ENCODE results near the gene CTDSPL.

The CTDSPL gene

GRCh38 chr3:37896827-37897226 is 35.1 kb downstream of the CTDSPL start:
- no peak for DNase-seq

GRCh38 chr3:37897763-37898162 is 36.1 kb downstream of the CTDSPL start:
- DNase-seq = no peak

GRCh38 chr3:37898424-37898823 is 36.7 kb downstream of the CTDSPL start:
- DNase-seq = no peak

DNA sequence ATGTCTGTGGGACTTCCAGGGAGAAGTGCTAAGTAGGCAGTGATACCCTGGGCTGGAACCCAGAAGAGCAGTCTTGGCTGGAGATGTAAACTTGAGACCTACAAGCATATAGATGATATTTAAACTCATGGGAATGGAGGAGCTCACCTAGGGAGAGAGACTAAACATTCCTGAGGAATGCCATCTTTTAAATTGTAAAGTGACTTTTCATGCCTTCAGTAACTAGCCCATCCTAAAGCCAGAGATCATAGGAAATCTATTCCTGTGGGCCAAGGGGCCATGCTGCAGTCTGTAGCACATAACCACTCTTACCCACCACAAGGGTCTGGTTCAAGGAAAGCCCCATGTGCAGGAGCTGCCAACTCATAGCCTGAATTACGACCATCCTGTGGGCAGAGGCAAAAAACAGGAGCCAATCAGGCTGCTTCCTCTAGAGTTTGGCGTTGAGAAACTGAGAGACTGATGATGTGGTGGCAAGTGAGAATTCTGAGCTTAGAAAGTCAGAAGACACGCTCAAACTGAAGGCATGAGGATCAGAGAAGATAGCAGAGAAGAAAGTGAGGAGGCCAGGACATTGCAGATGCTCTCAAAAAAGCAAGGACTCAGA is 37.5 kb downstream of the CTDSPL start:
- no peak for DNase-seq

DNA sequence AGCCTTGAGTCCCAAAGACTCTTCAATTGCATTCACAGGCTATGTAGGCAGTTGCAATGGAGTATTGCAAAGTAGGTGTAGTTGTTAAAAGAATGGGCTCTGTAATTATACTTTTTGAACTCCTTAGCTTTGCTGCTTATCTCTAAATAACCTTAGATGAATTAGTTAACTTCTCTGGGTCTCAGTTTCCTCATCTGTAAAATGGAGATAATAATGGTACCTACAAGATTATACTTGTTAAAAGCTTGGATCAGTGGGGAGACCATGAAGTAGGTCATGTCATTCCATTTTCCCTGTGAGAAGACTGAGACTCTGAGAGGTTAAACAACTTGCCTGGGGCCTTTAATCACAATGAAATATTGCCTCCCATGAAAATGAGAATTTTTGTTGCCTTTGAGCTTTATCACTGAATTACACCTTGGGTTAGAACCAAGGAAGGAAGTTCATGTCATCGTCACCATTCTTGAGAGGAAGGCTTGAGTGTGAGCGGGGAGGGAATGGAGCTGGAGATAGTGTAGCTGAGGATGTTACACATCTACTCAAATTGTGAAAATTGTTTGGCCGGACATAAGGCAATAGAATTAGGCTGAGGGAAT is 38.1 kb downstream of the CTDSPL start:
- DNase-seq = no peak

DNA sequence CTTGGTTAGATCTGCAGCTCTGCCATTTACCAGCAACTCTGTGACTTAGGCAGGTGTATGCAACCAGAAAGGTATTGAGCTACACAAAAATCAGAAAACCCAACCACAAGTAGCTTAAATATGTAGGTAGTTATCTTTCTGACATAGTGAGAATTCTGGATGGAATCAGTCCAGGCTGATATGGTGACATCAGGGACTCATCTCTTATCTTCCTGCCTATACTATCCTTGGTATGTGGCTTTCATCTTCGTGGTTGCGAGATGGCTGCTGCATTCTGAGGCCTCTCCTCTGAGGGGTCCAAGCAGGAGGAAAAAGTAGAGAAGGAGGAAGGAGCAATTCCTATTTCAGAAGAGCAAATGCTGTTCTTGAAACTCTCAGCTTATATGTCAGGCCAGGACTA is 40.0 kb downstream of the CTDSPL start:
- DNase-seq = no peak

DNA sequence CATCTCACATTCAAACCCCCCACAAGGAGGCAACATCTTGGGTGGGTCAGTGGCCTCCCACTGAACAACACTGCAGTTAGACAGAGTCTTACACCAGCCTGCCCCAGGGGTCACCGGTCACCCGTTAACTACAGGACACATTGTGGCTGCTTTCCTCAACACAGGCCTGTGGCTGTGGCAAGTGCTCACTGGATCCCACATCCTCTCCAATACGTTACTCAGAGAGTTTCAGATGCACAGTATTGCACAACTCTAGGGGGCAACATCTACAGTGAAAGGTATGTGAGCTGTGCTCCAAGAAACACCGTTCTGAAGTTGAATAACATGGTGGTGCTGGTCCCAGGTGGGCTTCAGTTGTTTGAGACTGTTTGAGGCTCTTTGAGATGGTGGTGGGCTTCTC is 41.0 kb downstream of the CTDSPL start:
- DNase-seq = no peak

GRCh38 chr3:37903320-37903719 is 41.6 kb downstream of the CTDSPL start:
- no peak for DNase-seq

DNA sequence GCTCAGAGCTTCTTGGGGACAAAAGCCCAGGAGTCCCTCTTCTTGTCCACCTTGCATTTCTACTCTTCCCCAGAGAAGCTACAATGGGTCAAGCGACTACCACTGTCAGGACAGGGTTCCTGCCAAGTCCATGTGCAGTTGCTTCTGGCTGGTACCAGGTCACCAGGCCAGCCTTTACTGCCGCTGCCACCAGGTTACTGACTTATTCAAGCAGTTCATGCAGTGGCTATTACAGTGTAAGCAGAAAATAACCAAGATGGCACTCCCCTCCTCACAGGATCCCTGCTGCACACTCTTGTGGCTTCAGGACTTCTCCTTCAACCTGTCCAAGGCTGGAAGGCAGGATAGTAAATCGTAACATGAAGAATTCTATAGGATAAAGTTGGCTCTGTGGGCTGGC is 42.1 kb downstream of the CTDSPL start:
- no peak for DNase-seq

GRCh38 chr3:37904601-37905000 is 42.9 kb downstream of the CTDSPL start:
- no peak for DNase-seq

GRCh38 chr3:37905346-37905745 is 43.7 kb downstream of the CTDSPL start:
- DNase-seq = no peak

DNA sequence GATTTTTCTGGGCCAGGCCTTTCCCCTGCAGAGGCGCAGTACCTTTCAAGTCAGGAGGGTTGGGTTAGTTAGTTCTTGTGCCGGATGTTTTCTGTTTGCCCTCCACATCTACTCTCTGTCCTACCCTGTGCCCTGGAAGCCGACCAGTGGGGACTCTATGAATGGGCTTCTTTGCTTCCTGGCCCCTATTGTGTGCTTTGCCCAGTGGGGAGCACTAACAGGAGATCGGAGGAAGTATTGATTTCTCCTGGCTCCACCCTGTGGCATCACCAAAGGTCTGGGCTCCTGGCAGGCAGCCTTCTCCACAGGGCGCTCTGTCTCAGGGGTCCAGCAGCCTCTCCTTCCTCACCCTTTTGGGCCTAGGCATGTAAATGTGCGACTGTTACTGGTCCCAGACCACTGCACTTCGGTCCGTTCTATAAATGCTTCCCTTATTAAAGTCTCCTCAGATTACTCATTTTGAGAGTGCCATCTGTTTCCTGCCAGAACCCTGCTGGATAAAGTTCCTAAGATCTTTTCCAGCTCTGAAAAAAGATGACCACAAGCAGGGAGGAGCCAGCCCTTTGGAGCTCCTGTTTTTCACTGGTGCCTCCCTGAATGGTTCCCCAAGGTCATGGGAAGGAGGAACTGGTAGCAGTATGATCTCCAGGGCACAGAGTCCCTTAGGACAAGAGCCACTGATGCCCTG is 44.5 kb downstream of the CTDSPL start:
- DNase-seq = no peak

DNA sequence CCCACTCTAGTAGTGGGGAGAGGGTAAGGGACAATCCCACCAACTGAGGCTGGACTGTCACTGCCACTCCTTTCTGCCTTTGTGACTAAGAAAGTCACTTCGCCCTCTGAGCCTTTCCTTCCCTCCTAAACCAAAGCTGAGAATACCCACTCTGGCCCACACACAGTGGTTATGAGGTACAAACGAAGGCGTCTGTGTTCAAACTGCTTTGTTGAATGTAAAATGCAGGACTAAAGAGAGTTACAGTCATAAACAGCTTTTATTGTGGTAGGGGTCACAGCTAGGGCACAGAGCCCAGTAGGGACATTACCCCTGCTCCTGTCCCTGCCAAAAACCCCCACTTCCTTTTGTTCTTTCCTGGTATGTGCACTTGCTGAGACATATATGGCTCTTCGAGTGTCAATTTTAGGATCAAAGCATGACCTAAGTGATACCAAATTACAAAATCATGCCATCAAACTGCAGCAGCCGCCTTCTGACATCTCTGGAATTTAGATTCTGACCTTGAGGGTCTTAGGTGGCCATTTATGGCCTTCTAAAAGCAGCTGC is 45.1 kb downstream of the CTDSPL start:
- no peak for DNase-seq

GRCh38 chr3:37907371-37907770 is 45.7 kb downstream of the CTDSPL start:
- no peak for DNase-seq

DNA sequence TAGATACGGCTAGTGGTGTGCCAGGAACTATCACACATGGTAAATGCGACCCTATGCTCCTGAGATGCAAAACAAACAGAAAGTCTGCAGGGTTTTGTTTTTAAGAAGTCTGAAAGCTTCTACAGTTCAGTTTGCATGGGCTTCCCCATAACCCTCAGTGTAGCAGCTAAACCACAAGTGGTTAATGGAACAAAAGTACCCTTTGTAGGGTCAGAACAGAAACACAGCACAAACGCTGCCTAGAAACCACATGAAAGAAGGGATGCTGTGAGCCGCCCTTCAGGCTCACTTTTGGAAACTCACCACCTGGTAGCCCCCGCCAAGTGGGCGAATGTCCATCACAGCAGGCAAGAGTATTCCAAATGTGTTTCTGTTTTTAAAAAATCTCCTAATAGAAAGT is 46.2 kb downstream of the CTDSPL start:
- DNase-seq = no peak

DNA sequence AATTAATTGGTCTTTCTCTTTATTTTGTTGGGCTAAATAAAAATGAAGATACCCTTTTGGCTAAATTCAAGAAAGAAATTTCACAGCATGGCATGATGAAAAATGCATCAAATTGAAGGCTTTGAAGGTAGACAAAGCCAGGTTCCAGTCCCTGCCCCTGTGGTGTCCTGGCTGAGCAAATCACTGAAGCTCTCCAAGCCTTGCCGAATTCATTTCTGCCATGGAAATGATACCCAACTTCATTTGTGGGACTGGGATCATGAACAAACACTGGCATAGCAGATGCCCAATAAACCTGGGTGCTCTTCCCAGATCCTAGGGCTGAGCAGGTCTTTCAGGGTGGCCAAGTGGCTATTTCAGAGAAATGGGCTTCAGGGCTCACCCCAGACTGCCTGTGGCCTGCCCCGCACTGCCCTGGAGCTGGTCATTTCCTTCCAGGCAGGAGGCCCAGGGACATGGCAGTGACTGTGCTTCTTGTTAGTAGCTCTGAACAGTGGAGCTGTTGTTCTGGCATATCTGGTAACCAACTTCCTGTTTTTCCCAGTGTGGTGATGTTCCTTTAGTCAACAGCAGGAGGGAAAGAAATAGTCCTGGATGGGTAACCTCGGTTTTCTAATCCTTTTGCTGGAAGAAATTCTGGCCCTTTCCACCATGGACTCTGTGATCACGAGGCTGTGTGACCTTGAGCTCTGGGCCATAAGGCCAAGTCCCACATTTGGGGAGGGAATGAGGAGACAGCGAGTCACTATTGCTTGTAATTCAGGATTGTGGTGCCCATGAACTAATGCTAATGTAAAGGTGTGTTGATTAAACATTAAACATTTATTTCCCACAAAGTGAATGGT is 47.6 kb downstream of the CTDSPL start:
- no peak for DNase-seq

- DNase-seq = no peak
Measured at GRCh38 chr3:37910671-37911400, 49.2 kb downstream of the CTDSPL start.

DNA sequence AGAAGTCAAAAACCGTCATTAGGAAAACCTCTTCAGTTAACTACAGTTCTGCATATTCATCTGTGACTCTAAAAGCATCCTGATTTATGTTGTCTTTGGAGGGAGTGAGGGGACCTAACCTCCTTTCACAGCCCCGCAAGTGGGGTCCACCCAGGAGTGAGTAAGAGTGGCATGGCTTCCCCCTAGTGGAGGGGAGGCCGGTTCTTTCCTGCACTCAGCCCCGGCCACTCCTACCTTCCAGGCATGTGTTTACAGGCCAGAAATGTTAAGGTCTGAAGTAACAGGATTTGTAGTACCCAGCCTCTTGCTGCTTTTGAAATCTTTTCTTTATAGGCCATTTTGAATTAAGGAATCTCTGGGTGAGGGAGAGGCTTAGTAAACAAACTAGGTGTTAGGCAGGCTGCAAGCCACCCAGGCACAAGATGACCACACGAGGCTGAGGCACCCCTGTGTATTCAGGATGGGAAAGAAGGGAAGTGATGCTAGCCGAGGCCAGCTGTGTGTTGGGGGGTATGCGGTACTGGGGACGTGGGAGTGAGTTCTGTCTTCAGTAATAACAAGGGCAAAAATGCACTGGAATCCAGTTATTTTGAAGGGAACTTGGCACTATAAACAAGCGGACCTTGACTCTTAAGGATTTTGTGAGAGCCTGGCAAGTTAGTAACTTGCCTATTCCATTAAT is 50.5 kb downstream of the CTDSPL start:
- DNase-seq = no peak

- no peak for DNase-seq
Measured at GRCh38 chr3:37913522-37913921, 51.8 kb downstream of the CTDSPL start.

DNA sequence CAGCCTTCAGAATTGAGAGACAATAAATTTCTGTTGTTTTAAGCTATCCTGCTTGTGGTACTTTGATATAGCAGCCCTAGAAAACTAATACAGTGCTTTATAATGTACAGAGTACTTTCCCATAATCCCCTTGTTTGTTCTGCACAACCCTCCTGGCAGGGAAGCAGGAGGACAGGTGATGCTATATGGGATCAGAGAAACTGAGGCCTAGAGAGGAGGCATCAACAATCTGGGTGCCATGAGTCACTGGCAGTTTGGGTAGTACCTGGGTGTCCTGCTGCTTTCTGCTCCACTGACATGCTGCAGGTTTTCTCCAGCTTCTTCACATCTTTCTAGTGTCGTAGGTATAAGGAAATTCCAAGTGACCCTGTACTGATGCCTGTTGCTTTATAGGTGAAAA is 55.0 kb downstream of the CTDSPL start:
- DNase-seq = no peak

- no peak for DNase-seq
Measured at GRCh38 chr3:37918627-37919026, 56.9 kb downstream of the CTDSPL start.

GRCh38 chr3:37920156-37920699 is 58.5 kb downstream of the CTDSPL start:
- DNase-seq = no peak
